Activated CD4-positive, alpha-beta T cell treated with anti-CD3 and anti-CD28 coated beads, Interleukin-2, amount 50 U/mL, for 16 hours (primary cell): ENCODE data around the gene RAD51B.
"Not testable (repeated sequence)": the region's sequence is repeated elsewhere in the genome, so short reads cannot be mapped to it uniquely, and the experiment has no call there.

Source experiments
- DNase-seq: peaks from one replicate; pipeline ENCODE4 v3.0.0-alpha.2; 2020

Gene RAD51B

DNA sequence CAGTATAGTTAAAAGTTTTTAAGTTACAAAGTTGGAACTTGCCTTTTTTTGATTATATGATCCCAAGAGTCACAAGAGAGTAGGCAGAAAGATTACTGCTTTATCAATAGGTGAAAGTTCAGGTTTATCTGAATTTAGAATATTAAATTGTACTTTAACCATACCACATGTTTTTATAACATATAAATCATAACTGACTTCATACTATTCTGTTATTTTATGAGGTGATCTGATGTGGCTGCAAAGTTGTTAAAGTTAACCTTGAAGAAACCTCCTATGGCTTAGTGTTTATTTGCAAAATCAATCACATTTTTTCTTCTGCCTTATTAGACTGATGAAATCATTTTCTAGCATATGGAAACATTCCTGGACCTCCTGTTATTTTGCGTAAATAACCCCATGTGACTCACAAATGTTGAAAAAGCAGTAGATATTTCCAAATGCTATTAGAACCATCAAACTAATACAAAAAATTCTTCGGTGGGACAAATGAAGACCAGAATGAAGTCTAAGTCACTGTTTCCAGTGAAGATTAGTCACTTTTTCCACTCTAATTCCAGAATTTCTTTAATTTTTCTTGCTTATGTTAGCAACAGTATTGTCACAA lies 132.1 kb downstream of the RAD51B start:
- DNase-seq, result no peak

DNA sequence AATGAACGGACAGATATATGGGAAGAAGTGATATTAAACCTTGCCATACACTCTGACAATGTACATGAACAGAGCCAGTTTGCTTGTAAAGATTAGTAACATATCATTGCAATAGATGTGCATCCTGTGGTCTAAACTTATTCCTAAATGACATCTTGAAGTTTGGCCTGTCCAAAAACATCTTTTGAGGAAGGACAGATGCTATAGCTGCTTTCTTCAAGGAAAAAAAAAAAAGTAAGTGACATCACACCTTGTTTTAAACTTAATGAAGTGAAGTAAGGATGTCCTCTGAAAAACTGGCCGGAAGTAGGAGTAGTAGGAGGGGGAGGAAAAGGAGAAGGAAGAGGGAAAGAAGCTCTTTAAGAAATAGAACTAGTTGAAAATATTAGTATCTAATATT lies 132.8 kb downstream of the RAD51B start:
- no peak for DNase-seq

DNA sequence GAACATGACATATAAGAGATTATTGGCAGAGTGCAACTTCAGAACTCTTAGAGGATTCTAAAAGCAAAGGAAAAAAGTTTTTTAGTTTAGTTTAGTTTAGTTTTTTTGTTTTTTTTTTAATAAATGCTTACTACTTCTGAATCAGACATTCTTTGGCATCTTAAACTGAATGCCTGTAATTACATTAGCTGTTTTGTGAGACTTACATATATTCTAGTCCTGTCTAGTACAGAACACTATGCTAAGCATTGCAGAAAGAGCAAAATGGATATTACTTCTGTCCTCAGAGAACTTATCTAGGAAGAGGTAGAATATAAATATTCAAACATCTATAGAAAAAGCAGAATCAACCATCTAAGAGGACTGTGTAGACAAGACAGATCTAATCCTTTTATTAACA lies 133.2 kb downstream of the RAD51B start:
- DNase-seq, result no peak

DNA sequence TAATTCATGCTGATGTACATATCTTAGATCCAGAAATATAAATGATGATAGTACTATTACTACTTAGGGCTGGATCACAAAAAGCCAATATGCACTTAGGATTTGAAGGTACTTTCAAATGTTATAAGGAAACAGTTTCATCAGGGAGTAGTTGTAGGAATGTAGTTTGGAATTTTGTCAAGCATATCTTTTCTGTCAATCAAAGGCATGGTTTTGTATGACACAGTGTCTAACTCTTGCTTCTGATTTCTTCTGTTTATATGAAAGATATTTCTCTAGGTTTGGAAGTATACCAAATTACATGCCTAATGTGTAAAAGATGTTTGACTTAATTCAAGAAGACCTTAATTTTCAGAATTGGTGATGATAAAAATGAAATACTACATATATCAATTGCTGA lies 135.7 kb downstream of the RAD51B start:
- no peak for DNase-seq

DNA sequence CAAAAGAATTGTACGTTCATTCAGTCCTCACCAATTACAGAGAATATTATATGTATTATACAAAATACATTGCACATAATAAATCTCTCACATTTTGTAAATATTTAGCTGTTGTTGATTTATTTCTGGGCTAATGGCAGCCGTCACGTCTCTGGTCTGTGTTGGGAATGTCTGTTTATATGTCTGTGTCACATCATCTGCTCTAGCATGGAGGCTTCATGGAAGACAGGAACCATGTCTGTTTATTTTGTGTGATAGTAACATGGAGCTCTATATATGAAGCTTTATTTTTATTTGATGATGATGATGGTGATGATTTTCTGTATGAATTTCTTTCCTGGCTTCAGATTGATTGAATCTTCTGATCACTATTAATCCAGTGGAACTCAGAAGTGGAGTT lies 138.4 kb downstream of the RAD51B start:
- no peak for DNase-seq

DNA sequence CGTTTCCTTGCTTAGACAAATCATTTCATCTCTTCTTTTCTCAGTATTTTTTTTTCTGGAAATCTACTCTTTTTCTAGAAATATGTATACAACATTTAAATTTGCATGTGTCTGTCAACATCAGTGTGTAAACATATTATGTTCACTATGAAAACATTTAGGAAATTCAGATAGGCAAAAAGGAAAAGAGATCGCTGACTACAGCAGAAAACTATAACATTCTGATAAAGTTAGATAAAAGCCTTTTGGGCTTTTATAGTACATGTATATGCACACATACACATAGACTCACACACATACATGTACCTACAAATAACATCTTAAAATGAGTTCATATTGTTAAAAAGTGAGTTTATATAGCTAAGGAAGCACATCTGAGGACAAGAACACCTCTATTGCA lies 142.1 kb downstream of the RAD51B start:
- no peak for DNase-seq

DNA sequence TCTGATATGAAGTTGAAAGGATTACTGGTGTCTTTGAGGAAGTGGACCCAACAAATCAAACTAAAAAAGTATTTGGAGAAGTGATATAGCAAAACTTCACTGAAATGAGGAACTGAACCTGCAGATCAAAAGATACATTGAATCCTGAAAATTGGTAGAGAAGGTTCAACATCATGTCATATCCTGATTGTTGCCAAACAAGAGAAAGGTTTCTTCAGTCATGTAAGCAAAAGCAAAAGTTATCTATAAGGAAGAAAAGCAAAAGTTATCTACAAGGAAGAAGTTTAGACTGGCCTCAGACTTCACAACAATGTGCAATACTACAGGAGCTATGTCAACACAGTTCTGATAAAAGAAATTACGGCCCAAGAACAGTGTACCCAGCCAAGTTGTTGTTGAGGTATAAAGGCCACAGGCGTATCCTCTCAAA lies 142.7 kb downstream of the RAD51B start:
- DNase-seq, result no peak

DNA sequence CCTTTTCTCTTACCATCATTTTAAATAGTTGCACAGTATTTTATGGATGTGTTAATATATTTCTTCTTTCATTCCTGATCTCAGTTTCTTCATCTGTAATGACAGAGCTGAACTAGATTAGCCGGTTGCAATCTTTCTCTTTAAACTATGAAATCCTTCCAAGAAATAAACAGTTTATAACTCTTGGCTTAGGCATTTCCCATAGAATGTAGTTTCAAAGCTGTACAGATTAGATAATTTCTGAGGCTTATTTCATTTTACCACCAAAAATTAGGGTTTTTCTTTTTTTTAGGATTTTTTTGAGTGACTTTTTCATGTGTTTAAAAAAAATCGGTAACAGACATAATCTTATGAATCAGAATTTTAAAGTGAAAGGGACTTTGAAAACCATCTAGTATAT lies 144.0 kb downstream of the RAD51B start:
- DNase-seq, result no peak

DNA sequence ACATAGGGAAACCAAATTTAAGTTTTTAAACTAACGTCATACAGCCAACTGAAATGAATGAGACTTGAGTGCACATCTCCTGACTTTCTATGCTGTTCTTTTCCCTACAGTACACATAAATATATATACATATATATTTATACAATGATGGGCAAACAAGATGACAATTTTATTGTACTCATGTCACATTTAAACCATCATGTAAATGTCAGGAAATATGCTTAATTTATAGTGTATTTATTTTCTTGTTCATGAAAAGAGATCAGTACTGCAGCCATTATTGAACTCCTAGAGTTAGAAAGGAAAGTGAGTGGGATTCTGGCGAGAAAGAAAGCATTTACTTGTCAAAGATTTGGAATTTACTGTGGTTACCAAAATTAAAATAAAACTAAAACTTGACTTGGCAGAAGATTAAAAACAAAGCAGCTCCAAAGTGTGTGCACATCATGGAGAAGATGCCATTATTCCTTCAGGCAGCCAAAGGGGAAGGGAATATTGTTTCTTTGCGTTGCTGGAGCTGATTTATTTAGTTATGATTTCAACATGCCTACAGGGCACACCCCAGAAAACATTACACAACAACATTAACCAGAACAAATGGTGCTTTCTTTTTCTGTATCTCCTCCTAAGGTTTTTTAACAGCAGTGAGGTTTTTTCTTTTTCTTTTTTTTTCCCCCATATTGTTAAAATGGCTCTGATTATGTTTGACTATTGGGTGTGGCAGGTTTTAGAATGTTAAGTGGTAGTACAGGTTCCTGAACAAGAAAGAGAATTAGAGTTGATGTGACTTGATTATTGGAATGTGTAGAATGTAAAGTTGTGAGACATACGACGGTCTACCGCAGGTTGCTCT lies 144.6 kb downstream of the RAD51B start:
- no peak for DNase-seq

DNA sequence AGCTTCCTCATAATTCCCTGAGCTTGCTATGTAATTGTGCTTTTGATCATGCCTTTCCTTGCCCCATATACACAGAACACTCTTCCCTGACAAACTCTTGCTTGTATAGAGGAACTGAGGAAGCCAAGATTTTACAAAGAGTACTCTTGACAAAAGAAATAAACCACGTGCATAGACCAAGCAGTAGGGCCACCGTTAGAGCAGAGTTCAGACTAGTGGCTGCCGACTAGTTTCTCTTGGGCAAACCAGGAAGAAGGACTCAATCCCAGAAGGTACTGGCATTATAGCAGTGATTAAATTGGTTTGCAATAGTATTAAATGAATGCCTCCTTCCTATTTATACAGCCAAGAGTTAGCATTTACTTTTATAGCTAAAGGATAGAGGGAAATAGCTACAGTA lies 146.1 kb downstream of the RAD51B start:
- no peak for DNase-seq

DNA sequence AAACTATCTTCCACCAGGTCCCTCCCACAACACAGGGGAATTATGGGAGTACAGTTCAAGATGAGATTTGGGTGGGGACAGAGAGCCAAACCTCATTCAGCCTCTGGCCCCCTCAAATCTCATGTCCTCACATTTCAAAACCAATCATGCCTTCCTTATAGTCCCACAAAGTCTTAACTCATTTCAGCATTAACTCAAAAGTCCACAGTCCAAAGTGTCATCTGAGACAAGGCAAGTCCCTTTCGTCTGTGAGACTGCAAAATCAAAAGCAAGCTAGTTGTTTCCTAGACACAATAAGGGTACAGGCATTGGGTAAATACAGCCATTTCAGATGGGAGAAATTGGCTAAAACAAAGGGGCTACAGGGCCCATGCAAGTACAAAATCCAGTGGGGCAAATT lies 147.6 kb downstream of the RAD51B start:
- no peak for DNase-seq

DNA sequence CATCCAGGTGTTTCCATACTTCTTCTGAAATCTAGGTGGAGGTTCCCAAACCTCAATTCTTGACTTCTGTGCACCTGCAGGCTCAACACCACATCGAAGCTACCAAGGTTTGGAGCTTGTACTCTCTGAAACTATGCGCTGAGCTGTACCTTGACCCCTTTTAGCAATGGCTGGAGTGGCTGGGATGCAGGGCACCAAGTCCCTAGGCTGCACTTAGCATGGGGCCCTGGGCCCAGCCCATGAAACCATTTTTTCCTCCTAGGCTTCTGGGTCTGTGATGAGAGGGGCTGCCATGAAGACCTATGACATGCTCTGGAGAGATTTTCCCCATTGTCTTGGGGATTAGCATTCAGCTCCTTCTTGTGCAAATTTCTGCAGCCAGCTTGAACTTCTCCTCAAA lies 148.4 kb downstream of the RAD51B start:
- DNase-seq, result not testable (repeated sequence)

DNA sequence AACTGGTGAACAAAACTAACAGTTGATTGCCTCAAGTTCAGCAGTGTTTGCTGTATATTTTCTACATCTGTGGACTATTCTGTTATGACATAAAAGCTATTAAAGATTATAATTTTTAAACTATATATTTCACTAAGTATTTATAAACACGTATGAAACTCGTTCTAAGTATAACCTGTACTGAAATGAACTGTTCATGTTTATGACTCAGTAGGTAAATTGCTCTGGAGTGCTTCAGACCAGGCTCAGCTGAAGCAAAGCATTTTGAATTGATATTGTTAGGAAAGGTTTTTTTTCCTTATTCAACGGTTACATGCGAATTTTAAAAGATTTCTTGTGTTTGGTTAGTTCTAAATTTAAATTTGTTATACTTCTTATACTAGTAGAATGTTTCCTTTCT lies 151.3 kb downstream of the RAD51B start:
- DNase-seq, result no peak

DNA sequence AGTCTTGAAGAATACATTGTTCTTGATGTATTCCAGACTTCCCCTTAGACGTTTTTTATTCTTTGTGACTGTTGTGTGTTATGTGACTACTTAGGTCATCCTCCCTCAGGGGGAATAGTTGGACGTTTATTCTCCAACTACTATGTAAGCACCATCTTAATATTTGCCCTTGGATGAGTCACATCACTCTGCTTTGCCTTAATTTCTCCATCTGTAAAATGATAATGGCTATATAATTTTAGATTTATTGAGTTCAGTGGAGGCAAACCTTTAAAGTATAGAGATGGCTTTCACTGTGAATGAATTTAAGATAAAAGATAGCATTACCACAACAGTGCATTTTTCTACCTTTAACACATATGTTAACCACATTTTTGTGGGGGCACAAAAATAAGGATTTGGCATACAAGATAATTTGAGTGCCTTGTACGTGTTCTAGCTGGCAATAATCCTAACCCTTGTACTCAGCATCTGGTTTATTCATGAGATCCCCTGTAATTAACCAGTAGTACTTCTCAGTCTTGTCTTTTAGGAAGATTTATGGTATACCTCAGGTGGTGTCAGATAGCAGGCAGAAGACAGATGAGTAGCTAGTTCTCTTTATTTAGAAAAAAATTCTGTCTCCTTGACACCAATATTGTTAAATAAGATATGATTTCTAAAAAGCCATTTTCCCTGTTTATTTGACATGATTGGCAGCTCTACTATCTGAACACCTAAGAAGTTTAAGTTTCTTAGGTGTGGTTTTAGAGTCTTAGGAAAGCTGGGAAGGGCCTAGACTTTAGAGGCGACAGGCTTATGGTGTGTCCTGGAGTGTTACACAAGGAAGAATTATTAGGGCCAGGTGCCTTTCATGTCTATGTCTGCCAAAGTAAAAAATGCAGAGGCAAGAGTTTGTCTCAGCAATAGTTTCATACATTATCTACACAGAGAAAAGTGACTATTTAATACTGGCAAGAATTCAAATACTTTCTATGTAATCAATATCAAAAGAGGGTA lies 152.3 kb downstream of the RAD51B start:
- no peak for DNase-seq

DNA sequence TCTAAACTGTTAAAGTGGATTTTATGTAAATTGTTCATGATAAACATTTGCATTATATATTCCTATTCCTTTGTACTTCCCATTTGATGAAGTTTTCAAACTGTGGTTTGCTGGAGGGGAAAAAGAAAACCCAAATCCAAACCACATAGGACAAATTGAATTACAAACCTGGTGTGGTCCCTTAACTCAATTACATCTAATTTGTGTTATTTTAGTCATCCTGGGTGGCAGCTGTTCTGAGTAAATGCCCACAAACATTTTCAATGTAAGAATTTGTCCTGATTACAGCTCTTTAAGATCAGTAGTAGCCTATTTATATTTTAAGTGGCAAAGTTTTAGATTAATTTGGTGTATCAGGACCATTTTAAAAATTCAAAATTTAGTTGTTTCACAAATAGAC lies 153.9 kb downstream of the RAD51B start:
- no peak for DNase-seq

DNA sequence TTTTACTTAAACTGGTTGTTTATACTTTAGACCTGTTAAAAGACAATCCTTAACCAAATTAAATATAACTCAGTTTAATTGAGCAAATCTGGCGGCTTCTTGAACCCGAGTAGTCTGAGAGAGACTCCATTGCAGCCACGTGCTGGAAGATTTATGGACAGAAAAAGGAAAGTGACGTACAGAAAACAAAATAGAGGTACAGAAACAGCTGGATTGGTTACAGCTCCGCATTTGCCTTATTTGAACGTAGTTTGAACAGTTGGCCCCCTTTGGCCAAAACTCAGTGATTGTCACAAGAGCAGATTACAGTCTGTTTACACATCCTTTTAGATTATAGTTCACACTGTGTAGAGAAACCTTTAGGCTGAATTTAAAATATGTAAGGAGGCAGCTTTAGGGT lies 155.9 kb downstream of the RAD51B start:
- DNase-seq, result no peak

DNA sequence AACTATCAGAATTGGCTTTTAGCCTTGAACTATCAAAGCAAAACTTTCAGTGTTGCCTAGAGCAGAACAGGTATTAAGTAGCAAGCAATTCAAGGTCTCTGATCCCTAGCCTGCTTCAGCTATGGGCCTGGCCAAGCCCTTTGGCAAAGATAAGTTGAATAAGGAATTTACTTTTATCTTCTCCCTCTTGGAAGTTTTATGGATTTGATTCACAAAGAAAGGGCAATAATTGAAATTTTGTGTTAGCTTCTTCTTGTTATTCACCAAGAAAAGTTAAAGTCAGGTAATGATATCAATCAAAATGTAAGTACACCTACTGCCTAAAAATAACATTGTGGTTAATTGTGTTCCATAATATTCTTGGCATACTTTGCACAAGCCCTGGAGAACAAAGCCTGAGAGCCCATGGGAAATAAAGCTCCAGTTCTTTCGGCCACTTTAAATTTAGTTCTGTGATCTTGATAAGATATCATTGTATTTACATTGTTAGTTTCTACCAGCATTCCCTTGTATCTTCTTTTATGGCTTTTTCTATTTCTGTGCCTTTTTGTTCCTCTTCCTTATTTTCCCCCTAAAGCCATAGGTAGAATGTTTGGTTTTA lies 158.0 kb downstream of the RAD51B start:
- no peak for DNase-seq

DNA sequence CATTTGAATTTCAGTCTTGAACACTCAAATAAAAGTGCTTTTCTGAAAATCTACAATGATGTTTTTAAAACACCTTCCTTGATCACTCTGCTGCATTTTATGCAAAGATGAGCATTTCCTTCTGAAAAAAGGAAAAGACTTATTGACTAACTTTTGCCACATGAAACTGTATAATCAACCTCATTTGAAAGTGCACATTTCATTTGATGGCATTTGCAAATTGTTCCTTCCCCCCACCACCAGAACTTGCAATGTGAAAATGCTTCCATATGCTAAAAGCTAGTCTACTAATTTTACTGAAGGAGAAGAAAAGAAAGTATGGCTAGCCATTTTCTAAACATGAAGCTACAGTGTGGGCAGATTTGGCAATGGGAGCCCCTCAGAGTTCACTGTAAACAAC lies 159.2 kb downstream of the RAD51B start:
- DNase-seq, result no peak

DNA sequence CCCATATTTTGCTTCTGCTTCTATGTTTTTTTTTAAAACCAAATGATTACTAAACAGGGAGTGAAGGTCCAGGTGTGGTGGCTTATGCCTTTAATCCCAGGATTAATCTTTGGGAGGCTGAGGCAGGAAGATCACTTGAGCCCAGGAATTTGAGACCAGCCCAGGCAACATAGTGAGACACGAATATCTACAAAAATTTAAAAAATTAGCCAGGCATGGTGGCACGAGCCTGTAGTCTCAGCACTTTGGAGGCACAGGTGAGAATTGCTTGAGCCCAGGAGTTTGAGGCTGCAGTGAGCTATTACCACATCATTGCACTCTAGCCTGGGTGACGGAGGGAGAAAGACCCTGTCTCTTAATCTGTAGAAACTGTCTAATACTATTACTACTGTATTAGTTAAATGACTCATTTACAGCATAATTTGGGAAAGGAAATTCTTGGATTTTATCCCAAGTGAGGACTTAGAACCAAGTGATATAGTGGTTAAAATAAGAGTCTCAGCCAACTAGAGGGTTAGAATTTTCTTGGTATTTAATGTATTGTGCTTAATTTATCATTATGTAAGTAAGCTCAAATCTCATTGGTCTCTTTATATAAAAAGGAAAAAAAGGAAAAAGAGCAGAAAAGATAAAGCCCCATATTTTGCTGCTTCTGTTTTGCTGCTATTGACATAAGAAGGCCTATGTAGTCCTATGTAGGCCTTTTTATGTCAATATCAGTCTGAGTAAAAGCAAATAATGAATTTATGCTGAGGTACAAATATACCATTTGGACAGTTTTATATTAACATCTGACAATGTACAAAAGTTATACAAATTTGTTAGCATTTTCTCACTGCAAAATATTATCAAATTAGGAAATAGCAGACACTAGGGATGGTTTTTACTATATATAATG lies 163.4 kb downstream of the RAD51B start:
- DNase-seq, result no peak

DNA sequence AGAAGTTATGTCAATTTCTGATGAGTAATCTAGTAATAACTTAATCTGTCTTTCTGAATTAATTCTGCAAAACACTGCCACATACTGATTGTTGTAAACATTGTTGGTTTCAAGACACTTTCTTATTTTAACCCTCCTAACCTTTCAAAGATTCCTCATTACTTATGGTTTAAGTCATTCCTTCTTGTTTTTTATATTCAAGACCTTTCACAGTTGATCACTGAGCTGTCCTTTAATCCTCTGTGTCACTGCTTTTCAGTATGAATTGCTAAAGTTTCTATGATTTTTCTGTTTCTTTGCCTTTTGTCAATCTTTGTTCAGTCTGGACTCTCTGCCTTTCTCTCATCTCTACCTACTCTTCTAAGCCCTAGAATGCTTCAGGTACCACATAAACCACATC lies 164.7 kb downstream of the RAD51B start:
- DNase-seq, result no peak

DNA sequence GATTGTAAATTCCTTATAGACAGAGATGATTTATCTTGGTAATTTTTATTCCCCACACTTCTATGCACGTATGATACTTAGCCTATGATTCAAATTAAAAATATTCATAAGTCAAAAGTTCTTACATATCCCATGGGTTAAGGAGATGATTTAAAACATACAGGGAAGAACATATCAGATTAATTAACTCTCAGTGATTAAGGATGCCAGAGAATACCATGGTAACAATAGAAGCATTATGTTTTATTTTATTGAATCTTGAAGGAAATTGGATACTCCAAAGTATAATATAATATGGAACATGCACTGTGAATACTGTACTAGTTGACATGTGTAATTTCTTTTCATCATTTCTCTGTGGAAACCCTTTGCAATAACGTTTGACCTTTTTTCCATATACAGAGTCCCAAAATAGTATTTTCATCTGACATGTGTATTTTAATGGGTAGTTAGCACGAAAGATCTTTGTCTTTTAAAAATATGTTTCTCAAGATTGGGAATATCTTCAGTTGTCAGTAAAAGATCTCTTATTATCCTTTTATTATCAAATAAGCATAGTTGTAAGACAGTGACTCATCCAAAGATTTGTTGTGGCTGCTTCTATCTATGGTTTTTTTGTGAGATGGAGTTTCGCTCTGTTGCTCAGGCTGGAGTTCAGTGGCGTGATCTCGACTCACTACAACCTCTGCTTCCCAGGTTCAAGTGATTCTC lies 166.7 kb downstream of the RAD51B start:
- DNase-seq, result no peak
